ENCODE results near the gene PAQR3. TPM values are rescaled to one million over a fixed set of nuclear protein-coding genes. Genes with fewer than 3 reads are reported as not detected.
"Not testable (repeated sequence)": the region's sequence is repeated elsewhere in the genome, so short reads cannot be mapped to it uniquely, and the experiment has no call there.

Gene PAQR3
- total RNA-seq, 2 experiments from 2014 or later, result 12.4 to 13.9 TPM

- no peak overlapping the region for H3K27ac Mint-ChIP-seq
- no peaks in the 10 kb centered on the region for H3K9me3 Mint-ChIP-seq
- intact Hi-C loops (cut with micrococcal nuclease), result loop anchor here (5.0 kb wide), 1 partner anchor 311 kb away; no protein-coding TSS in a partner anchor
Observed at GRCh38 chr4:78923464-78924312, 15.6 kb downstream of the PAQR3 start.

GRCh38 chr4:78922207-78922606, 17.0 kb downstream of the PAQR3 start:
- H3K27ac Mint-ChIP-seq, result no peak overlapping the region
- no peaks in the 10 kb centered on the region for H3K27me3 Mint-ChIP-seq (ENCODE audit: low read depth)
- H3K4me1 Mint-ChIP-seq (ENCODE audit: low read depth), result no peaks in the 10 kb centered on the region
- no peak for DNase-seq
- no peaks in the 10 kb centered on the region for H3K9me3 Mint-ChIP-seq
- CTCF ChIA-PET, result no interaction called here
- H3K4me3 Mint-ChIP-seq, result no peak overlapping the region
- intact Hi-C loops (cut with micrococcal nuclease), result loop anchor here (5.0 kb wide), 1 partner anchor 310 kb away; no protein-coding TSS in a partner anchor
- peaks cover 14% of the 10 kb centered on the region for H3K36me3 Mint-ChIP-seq (ENCODE audit: low read depth)

More at GRCh38 chr4:78923464-78924312, 15.6 kb downstream of the PAQR3 start:
- Mint-ChIP-seq H3K27me3 (ENCODE audit: low read depth) (no peaks in the 10 kb centered on the region), H3K36me3 (ENCODE audit: low read depth) (peaks cover 13% of the 10 kb centered on the region), H3K4me3 (no peak overlapping the region), H3K4me1 (ENCODE audit: low read depth) (no peaks in the 10 kb centered on the region)
- CTCF ChIA-PET, result no interaction called here
- no peak for DNase-seq

- no peak for DNase-seq
- Mint-ChIP-seq H3K4me1 (ENCODE audit: low read depth) (no peaks in the 10 kb centered on the region), H3K9me3 (no peaks in the 10 kb centered on the region), H3K27ac (no peak overlapping the region), H3K4me3 (no peak overlapping the region), H3K27me3 (ENCODE audit: low read depth) (no peaks in the 10 kb centered on the region), H3K36me3 (ENCODE audit: low read depth) (peaks cover 16% of the 10 kb centered on the region)
- intact Hi-C loops (cut with micrococcal nuclease), result no loop called here
- CTCF ChIA-PET, result interaction anchor here (0.6 kb wide), 1 partner anchor 108 kb away, joined by 3 read pairs; no protein-coding TSS in a partner anchor
Observed at GRCh38 chr4:78910612-78911011, 28.6 kb downstream of the PAQR3 start.

GRCh38 chr4:78908974-78909373, 30.3 kb downstream of the PAQR3 start:
- H3K27ac Mint-ChIP-seq; CTCF ChIA-PET; H3K9me3 Mint-ChIP-seq; H3K4me3 Mint-ChIP-seq; intact Hi-C loops (cut with micrococcal nuclease); H3K27me3 Mint-ChIP-seq (ENCODE audit: low read depth); DNase-seq; H3K4me1 Mint-ChIP-seq (ENCODE audit: low read depth): not testable (repeated sequence)
- H3K36me3 Mint-ChIP-seq (ENCODE audit: low read depth), result peaks cover 16% of the 10 kb centered on the region

- intact Hi-C loops (cut with micrococcal nuclease), result no loop called here
- Mint-ChIP-seq H3K36me3 (ENCODE audit: low read depth) (peaks cover 16% of the 10 kb centered on the region), H3K27ac (no peak overlapping the region), H3K9me3 (no peaks in the 10 kb centered on the region), H3K4me1 (ENCODE audit: low read depth) (no peaks in the 10 kb centered on the region), H3K4me3 (no peak overlapping the region), H3K27me3 (ENCODE audit: low read depth) (no peaks in the 10 kb centered on the region)
- CTCF ChIA-PET, result no interaction called here
- no peak for DNase-seq
Observed at GRCh38 chr4:78907638-78908037, 31.6 kb downstream of the PAQR3 start.

GRCh38 chr4:78904143-78904542, 35.1 kb downstream of the PAQR3 start:
- H3K27me3 Mint-ChIP-seq (ENCODE audit: low read depth), result no peaks in the 10 kb centered on the region
- DNase-seq, result no peak
- no peaks in the 10 kb centered on the region for H3K4me1 Mint-ChIP-seq (ENCODE audit: low read depth)
- no peak overlapping the region for H3K27ac Mint-ChIP-seq
- no peak overlapping the region for H3K4me3 Mint-ChIP-seq
- CTCF ChIA-PET, result no interaction called here
- peaks cover 2% of the 10 kb centered on the region for H3K36me3 Mint-ChIP-seq (ENCODE audit: low read depth)
- intact Hi-C loops (cut with micrococcal nuclease), result no loop called here
- no peaks in the 10 kb centered on the region for H3K9me3 Mint-ChIP-seq

- peaks cover 2% of the 10 kb centered on the region for H3K36me3 Mint-ChIP-seq (ENCODE audit: low read depth)
- no peak overlapping the region for H3K4me3 Mint-ChIP-seq
- intact Hi-C loops (cut with micrococcal nuclease), result no loop called here
- H3K27ac Mint-ChIP-seq, result no peak overlapping the region
- no peaks in the 10 kb centered on the region for H3K27me3 Mint-ChIP-seq (ENCODE audit: low read depth)
- no peaks in the 10 kb centered on the region for H3K9me3 Mint-ChIP-seq
- CTCF ChIA-PET, result interaction anchor here (0.6 kb wide), 1 partner anchor 941 kb away, joined by 3 read pairs; no protein-coding TSS in a partner anchor
- no peaks in the 10 kb centered on the region for H3K4me1 Mint-ChIP-seq (ENCODE audit: low read depth)
- DNase-seq, result no peak
Observed at GRCh38 chr4:78902298-78902697, 36.9 kb downstream of the PAQR3 start.

- no peak for DNase-seq
- Mint-ChIP-seq H3K36me3 (ENCODE audit: low read depth) (peaks cover 2% of the 10 kb centered on the region), H3K4me3 (no peak overlapping the region), H3K27me3 (ENCODE audit: low read depth) (no peaks in the 10 kb centered on the region), H3K4me1 (ENCODE audit: low read depth) (no peaks in the 10 kb centered on the region), H3K27ac (no peak overlapping the region), H3K9me3 (no peaks in the 10 kb centered on the region)
- intact Hi-C loops (cut with micrococcal nuclease), result no loop called here
- CTCF ChIA-PET, result interaction anchor here (0.6 kb wide), 1 partner anchor 941 kb away, joined by 3 read pairs; no protein-coding TSS in a partner anchor
Observed at GRCh38 chr4:78901882-78902281, 37.4 kb downstream of the PAQR3 start.

- Mint-ChIP-seq H3K4me3 (no peak overlapping the region), H3K27me3 (ENCODE audit: low read depth) (no peaks in the 10 kb centered on the region), H3K4me1 (ENCODE audit: low read depth) (no peaks in the 10 kb centered on the region), H3K36me3 (ENCODE audit: low read depth) (peaks cover 9% of the 10 kb centered on the region), H3K27ac (no peak overlapping the region), H3K9me3 (no peaks in the 10 kb centered on the region)
- CTCF ChIA-PET, result no interaction called here
- intact Hi-C loops (cut with micrococcal nuclease), result no loop called here
- no peak for DNase-seq
Observed at GRCh38 chr4:78899302-78899701, 39.9 kb downstream of the PAQR3 start.

GRCh38 chr4:78889955-78890354, 49.3 kb downstream of the PAQR3 start:
- Mint-ChIP-seq H3K4me1 (ENCODE audit: low read depth) (no peaks in the 10 kb centered on the region), H3K9me3 (no peaks in the 10 kb centered on the region), H3K27me3 (ENCODE audit: low read depth) (no peaks in the 10 kb centered on the region), H3K36me3 (ENCODE audit: low read depth) (peaks cover 19% of the 10 kb centered on the region), H3K4me3 (no peak overlapping the region), H3K27ac (no peak overlapping the region)
- intact Hi-C loops (cut with micrococcal nuclease), result no loop called here
- no peak for DNase-seq
- CTCF ChIA-PET, result no interaction called here

- Mint-ChIP-seq H3K4me1 (ENCODE audit: low read depth) (no peaks in the 10 kb centered on the region), H3K36me3 (ENCODE audit: low read depth) (peaks cover 7% of the 10 kb centered on the region), H3K27ac (no peak overlapping the region), H3K9me3 (no peaks in the 10 kb centered on the region), H3K27me3 (ENCODE audit: low read depth) (no peaks in the 10 kb centered on the region), H3K4me3 (no peak overlapping the region)
- no peak for DNase-seq
- intact Hi-C loops (cut with micrococcal nuclease), result no loop called here
- CTCF ChIA-PET, result no interaction called here
Observed at GRCh38 chr4:78885598-78885997, 53.6 kb downstream of the PAQR3 start.

GRCh38 chr4:78880874-78881492, 58.3 kb downstream of the PAQR3 start:
- H3K4me3 Mint-ChIP-seq, result no peak overlapping the region
- H3K4me1 Mint-ChIP-seq (ENCODE audit: low read depth), result no peaks in the 10 kb centered on the region
- no peak overlapping the region for H3K27ac Mint-ChIP-seq

GRCh38 chr4:78878031-78878430, 61.2 kb downstream of the PAQR3 start:
- no peak for DNase-seq
- CTCF ChIA-PET, result no interaction called here
- no peaks in the 10 kb centered on the region for H3K9me3 Mint-ChIP-seq
- H3K4me1 Mint-ChIP-seq (ENCODE audit: low read depth), result no peaks in the 10 kb centered on the region
- H3K27ac Mint-ChIP-seq, result no peak overlapping the region
- intact Hi-C loops (cut with micrococcal nuclease), result no loop called here
- H3K27me3 Mint-ChIP-seq (ENCODE audit: low read depth), result no peaks in the 10 kb centered on the region
- H3K36me3 Mint-ChIP-seq (ENCODE audit: low read depth), result peaks cover 6% of the 10 kb centered on the region
- H3K4me3 Mint-ChIP-seq, result no peak overlapping the region

More at GRCh38 chr4:78880874-78881492, 58.3 kb downstream of the PAQR3 start:
- no peaks in the 10 kb centered on the region for H3K36me3 Mint-ChIP-seq (ENCODE audit: low read depth)
- no peak for DNase-seq
- intact Hi-C loops (cut with micrococcal nuclease), result no loop called here
- no peaks in the 10 kb centered on the region for H3K27me3 Mint-ChIP-seq (ENCODE audit: low read depth)
- H3K9me3 Mint-ChIP-seq, result no peaks in the 10 kb centered on the region
- CTCF ChIA-PET, result no interaction called here

All from activated naive CD4-positive, alpha-beta T cell treated with anti-CD3 and anti-CD28 coated beads for 36 hours (primary cell).